DMS153 (cell line): Measurements from ENCODE around the gene CRYBA1.
A peak's percentile ranks its signal among the peaks of the same experiment; 100 is the strongest.
"Not testable (repeated sequence)": the region's sequence is repeated elsewhere in the genome, so short reads cannot be mapped to it uniquely, and the experiment has no call there.

Source experiments
- DNase-seq: peaks from one replicate; lab custom pipeline; 2025; lab: John Stamatoyannopoulos, UW

CRYBA1 gene

GRCh38 chr17:29246628-29247027, at the start of gene CRYBA1:
Gene CRYBA1 (plus strand): TSS chr17:29246859. CDS start chr17:29246864, 5 bp downstream.
- no peak for DNase-seq

- no peak for DNase-seq
Observed at GRCh38 chr17:29197516-29198272, 49.0 kb upstream of the CRYBA1 start.

GRCh38 chr17:29204068-29204804, 42.4 kb upstream of the CRYBA1 start:
- not testable (repeated sequence) for DNase-seq

- DNase-seq, result no peak
Observed at GRCh38 chr17:29205047-29205446, 41.6 kb upstream of the CRYBA1 start.

GRCh38 chr17:29207975-29208374, 38.7 kb upstream of the CRYBA1 start:
- DNase-seq, result no peak

- DNase-seq, result no peak
Observed at GRCh38 chr17:29209073-29209472, 37.6 kb upstream of the CRYBA1 start.

- no peak for DNase-seq
Observed at GRCh38 chr17:29210879-29211278, 35.8 kb upstream of the CRYBA1 start.

GRCh38 chr17:29212094-29212631, 34.5 kb upstream of the CRYBA1 start:
- DNase-seq, result no peak

- no peak for DNase-seq
Observed at GRCh38 chr17:29212681-29213121, 34.0 kb upstream of the CRYBA1 start.

GRCh38 chr17:29214215-29215146, 32.2 kb upstream of the CRYBA1 start:
- no peak for DNase-seq

GRCh38 chr17:29215174-29215573, 31.5 kb upstream of the CRYBA1 start:
- no peak for DNase-seq

- DNase-seq, result no peak
Observed at GRCh38 chr17:29215717-29216116, 30.9 kb upstream of the CRYBA1 start.

GRCh38 chr17:29216181-29216580, 30.5 kb upstream of the CRYBA1 start:
- DNase-seq, result no peak

- DNase-seq, result no peak
Observed at GRCh38 chr17:29216856-29217255, 29.8 kb upstream of the CRYBA1 start.

GRCh38 chr17:29219378-29220047, 27.1 kb upstream of the CRYBA1 start:
- DNase-seq, result peak; percentile 22

- not testable (repeated sequence) for DNase-seq
Observed at GRCh38 chr17:29221338-29221737, 25.3 kb upstream of the CRYBA1 start.

GRCh38 chr17:29225396-29225795, 21.3 kb upstream of the CRYBA1 start:
- DNase-seq, result no peak

GRCh38 chr17:29233301-29233700, 13.4 kb upstream of the CRYBA1 start:
- DNase-seq, result no peak

- DNase-seq, result not testable (repeated sequence)
Observed at GRCh38 chr17:29234972-29235371, 11.7 kb upstream of the CRYBA1 start.

- DNase-seq, result no peak
Observed at GRCh38 chr17:29235904-29236303, 10.8 kb upstream of the CRYBA1 start.

- no peak for DNase-seq
Observed at GRCh38 chr17:29237476-29238132, 9.1 kb upstream of the CRYBA1 start.
